HUES6 (cell line): ENCODE data around the gene ARG2.
A peak's percentile ranks its signal among the peaks of the same experiment; 100 is the strongest.

Experiments
- H3K27ac ChIP-seq: 2 replicates; pipeline ENCODE4 v1.7.0; 2013; ENCODE audit warnings: low read depth, mild to moderate bottlenecking, low read length, inconsistent platforms
- H3K27me3 ChIP-seq: 2 replicates; pipeline ENCODE4 v1.6.1; 2013; ENCODE audit warnings: low read length; ENCODE audit not compliant: control insufficient read depth, insufficient read depth
- H3K36me3 ChIP-seq: 2 replicates; pipeline ENCODE4 v1.6.1; 2013; ENCODE audit warnings: low read length; ENCODE audit not compliant: control insufficient read depth, insufficient read depth
- H3K4me1 ChIP-seq: 2 replicates; pipeline ENCODE4 v1.6.1; 2013; ENCODE audit warnings: low read length; ENCODE audit not compliant: control insufficient read depth, insufficient read depth
- H3K4me3 ChIP-seq: 2 replicates; pipeline ENCODE4 v1.5.1; 2013; ENCODE audit warnings: low read depth, low read length
- H3K9ac ChIP-seq: one replicate; pipeline ENCODE4 v1.6.1; 2013; ENCODE audit warnings: mild to moderate bottlenecking, low read length
- H3K9me3 ChIP-seq: 2 replicates; pipeline ENCODE4 v1.6.1; 2013; ENCODE audit warnings: low read depth, low read length; ENCODE audit not compliant: control insufficient read depth, insufficient read depth

Gene ARG2

GRCh38 chr14:67641902-67642749 is 22.4 kb downstream of the ARG2 start:
- no peaks in the 10 kb centered on the region for H3K4me1 ChIP-seq
- H3K36me3 ChIP-seq: peaks cover 22% of the 10 kb centered on the region
- H3K27ac ChIP-seq: no peak overlapping the region
- no peaks in the 10 kb centered on the region for H3K27me3 ChIP-seq
- no peaks in the 10 kb centered on the region for H3K9me3 ChIP-seq
- no peak overlapping the region for H3K4me3 ChIP-seq
- no peak overlapping the region for H3K9ac ChIP-seq

- Histone ChIP-seq H3K9ac (no peak overlapping the region), H3K4me1 (no peaks in the 10 kb centered on the region), H3K4me3 (no peak overlapping the region), H3K27me3 (no peaks in the 10 kb centered on the region), H3K9me3 (no peaks in the 10 kb centered on the region), H3K36me3 (peaks cover 38% of the 10 kb centered on the region), H3K27ac (no peak overlapping the region)
These were observed 24.0 kb downstream of the ARG2 start for GRCh38 chr14:67643713-67644112.

GRCh38 chr14:67644428-67644827 is 24.7 kb downstream of the ARG2 start:
- H3K36me3 ChIP-seq: peaks cover 45% of the 10 kb centered on the region

GRCh38 chr14:67645414-67645813 is 25.7 kb downstream of the ARG2 start:
- Histone ChIP-seq H3K9me3 (no peaks in the 10 kb centered on the region), H3K27me3 (no peaks in the 10 kb centered on the region), H3K9ac (no peak overlapping the region), H3K27ac (no peak overlapping the region), H3K36me3 (peaks cover 55% of the 10 kb centered on the region), H3K4me1 (no peaks in the 10 kb centered on the region), H3K4me3 (no peak overlapping the region)

More at GRCh38 chr14:67644428-67644827, 24.7 kb downstream of the ARG2 start:
- Histone ChIP-seq H3K27me3 (no peaks in the 10 kb centered on the region), H3K4me3 (no peak overlapping the region), H3K27ac (no peak overlapping the region), H3K4me1 (no peaks in the 10 kb centered on the region), H3K9me3 (no peaks in the 10 kb centered on the region), H3K9ac (no peak overlapping the region)

- Histone ChIP-seq H3K27ac (no peak overlapping the region), H3K4me1 (no peaks in the 10 kb centered on the region), H3K36me3 (peaks cover 62% of the 10 kb centered on the region), H3K9ac (no peak overlapping the region), H3K27me3 (no peaks in the 10 kb centered on the region), H3K4me3 (no peak overlapping the region), H3K9me3 (no peaks in the 10 kb centered on the region)
These were observed 26.4 kb downstream of the ARG2 start for GRCh38 chr14:67646131-67646530.

- Histone ChIP-seq H3K27me3 (no peaks in the 10 kb centered on the region), H3K9ac (no peak overlapping the region), H3K4me1 (no peaks in the 10 kb centered on the region), H3K36me3 (peaks cover 95% of the 10 kb centered on the region), H3K4me3 (no peak overlapping the region), H3K9me3 (no peaks in the 10 kb centered on the region), H3K27ac (no peak overlapping the region)
These were observed 30.4 kb downstream of the ARG2 start for GRCh38 chr14:67650151-67650550.

- peaks cover 96% of the 10 kb centered on the region for H3K36me3 ChIP-seq
- no peak overlapping the region for H3K27ac ChIP-seq
- no peaks in the 10 kb centered on the region for H3K27me3 ChIP-seq
- H3K9ac ChIP-seq: no peak overlapping the region
- H3K4me1 ChIP-seq: no peaks in the 10 kb centered on the region
- no peaks in the 10 kb centered on the region for H3K9me3 ChIP-seq
- H3K4me3 ChIP-seq: no peak overlapping the region
These were observed 31.0 kb downstream of the ARG2 start for GRCh38 chr14:67650694-67651093.

- Histone ChIP-seq H3K4me1 (no peaks in the 10 kb centered on the region), H3K9me3 (no peaks in the 10 kb centered on the region), H3K27ac (no peak overlapping the region), H3K36me3 (peaks cover 94% of the 10 kb centered on the region), H3K4me3 (no peak overlapping the region), H3K27me3 (no peaks in the 10 kb centered on the region), H3K9ac (no peak overlapping the region)
These were observed 32.5 kb downstream of the ARG2 start for GRCh38 chr14:67652189-67652588.

GRCh38 chr14:67653651-67654280 is 34.0 kb downstream of the ARG2 start:
- H3K36me3 ChIP-seq: peaks cover 87% of the 10 kb centered on the region

GRCh38 chr14:67663633-67664032 is 43.9 kb downstream of the ARG2 start:
- Histone ChIP-seq H3K4me3 (no peak overlapping the region), H3K9ac (no peak overlapping the region)

More at GRCh38 chr14:67653651-67654280, 34.0 kb downstream of the ARG2 start:
- no peak overlapping the region for H3K4me3 ChIP-seq
- no peaks in the 10 kb centered on the region for H3K27me3 ChIP-seq
- H3K9me3 ChIP-seq: no peaks in the 10 kb centered on the region
- 0 out of 2 replicates have a peak overlapping the region, but pooled peaks have one; percentile 12 for H3K27ac ChIP-seq
- H3K4me1 ChIP-seq: no peaks in the 10 kb centered on the region
- H3K9ac ChIP-seq: no peak overlapping the region

GRCh38 chr14:67665868-67666267 is 46.1 kb downstream of the ARG2 start:
- no peak overlapping the region for H3K27ac ChIP-seq
- H3K4me1 ChIP-seq: peaks cover 8% of the 10 kb centered on the region
- no peaks in the 10 kb centered on the region for H3K27me3 ChIP-seq
- H3K9ac ChIP-seq: no peak overlapping the region
- no peaks in the 10 kb centered on the region for H3K9me3 ChIP-seq
- H3K4me3 ChIP-seq: no peak overlapping the region
- peaks cover 2% of the 10 kb centered on the region; the same call in 1 of the 2 replicates for H3K36me3 ChIP-seq

More at GRCh38 chr14:67663633-67664032, 43.9 kb downstream of the ARG2 start:
- H3K9me3 ChIP-seq: no peaks in the 10 kb centered on the region
- H3K36me3 ChIP-seq: peaks cover 16% of the 10 kb centered on the region
- no peak overlapping the region for H3K27ac ChIP-seq
- H3K27me3 ChIP-seq: no peaks in the 10 kb centered on the region
- peaks cover 3% of the 10 kb centered on the region; the same call in 1 of the 2 replicates for H3K4me1 ChIP-seq
